OCI-LY1 (cell line): ENCODE measurements around the gene MYH15.
"Not testable (repeated sequence)": the region's sequence is repeated elsewhere in the genome, so short reads cannot be mapped to it uniquely, and the experiment has no call there.

ENCODE experiments used
- H2AFZ ChIP-seq: fragments of 200-600 bp; sonication (generic), shearing (Covaris generic); 2 replicates; pipeline ENCODE4 v1.6.0; 2014; ENCODE audit warnings: antibody characterized with exemption, mild to moderate bottlenecking, low read length
- H3F3A ChIP-seq: fragments of 200-600 bp; sonication (generic), shearing (Covaris generic); 2 replicates; pipeline ENCODE4 v1.6.0; 2014; ENCODE audit warnings: mild to moderate bottlenecking, antibody characterized with exemption, low read length, moderate library complexity; ENCODE audit not compliant: insufficient read depth
- H3K27ac ChIP-seq: fragments of 200-600 bp; sonication (generic); 2 replicates; pipeline ENCODE4 v1.5.1; 2014; ENCODE audit warnings: low read length, mixed run types, mild to moderate bottlenecking, low read depth; ENCODE audit not compliant: poor library complexity, severe bottlenecking
- H3K27me3 ChIP-seq: fragments of 200-600 bp; sonication (generic); 2 replicates; pipeline ENCODE4 v1.6.0; 2014; ENCODE audit warnings: antibody characterized with exemption, mild to moderate bottlenecking, low read length, moderate library complexity; ENCODE audit not compliant: insufficient read depth
- H3K36me3 ChIP-seq: fragments of 200-600 bp; sonication (generic); 2 replicates; pipeline ENCODE4 v1.6.1; 2014; ENCODE audit warnings: mild to moderate bottlenecking, antibody characterized with exemption, low read length, moderate library complexity, mixed read lengths; ENCODE audit not compliant: insufficient read depth
- H3K4me1 ChIP-seq: fragments of 200-600 bp; sonication (generic); 2 replicates; pipeline ENCODE4 v1.5.1; 2014; ENCODE audit warnings: mild to moderate bottlenecking, low read length, moderate library complexity; ENCODE audit not compliant: insufficient read depth, severe bottlenecking
- H3K4me2 ChIP-seq: fragments of 200-600 bp; sonication (generic), shearing (Covaris generic); 2 replicates; pipeline ENCODE4 v1.6.1; 2014; ENCODE audit warnings: low read length
- H3K4me3 ChIP-seq: fragments of 200-600 bp; sonication (generic); 2 replicates; pipeline ENCODE4 v1.5.1; 2014; ENCODE audit warnings: low read length, low read depth, mild to moderate bottlenecking, mixed read lengths; ENCODE audit not compliant: poor library complexity, severe bottlenecking
- H3K79me2 ChIP-seq: fragments of 200-600 bp; shearing (Covaris generic); 2 replicates; pipeline ENCODE4 v1.6.1; 2016; ENCODE audit warnings: mixed run types, low read length, mixed read lengths; ENCODE audit not compliant: insufficient read depth
- H3K9ac ChIP-seq: fragments of 200-600 bp; sonication (generic), shearing (Covaris generic); 2 replicates; pipeline ENCODE4 v1.6.1; 2014; ENCODE audit warnings: mild to moderate bottlenecking, low read length, mixed read lengths
- H3K9me2 ChIP-seq: fragments of 200-600 bp; sonication (generic), shearing (Covaris generic); 2 replicates; pipeline ENCODE4 v1.6.1; 2014; ENCODE audit warnings: low read depth, mild to moderate bottlenecking, low read length, mixed read lengths
- H3K9me3 ChIP-seq: fragments of 200-600 bp; shearing (Covaris generic); 2 replicates; pipeline ENCODE4 v1.6.1; 2014; ENCODE audit warnings: low read length, mixed read lengths
- H4K20me1 ChIP-seq: fragments of 200-600 bp; sonication (generic), shearing (Covaris generic); 2 replicates; pipeline ENCODE4 v1.6.0; 2016; ENCODE audit warnings: mild to moderate bottlenecking, low read length; ENCODE audit not compliant: insufficient read depth
- EZH2 ChIP-seq: fragments of 200-600 bp; sonication (generic), shearing (Covaris generic); IDR thresholded peaks from 2 replicates; pipeline ENCODE4 v1.8.0; 2017; ENCODE audit warnings: borderline replicate concordance, mixed run types, mild to moderate bottlenecking, antibody characterized with exemption, low read length, moderate library complexity, mixed read lengths
- TF ChIP-seq, protein P1 (sequence below): fragments of 200-600 bp; sonication (generic), shearing (Covaris generic); IDR thresholded peaks from 2 replicates; pipeline ENCODE4 v1.5.1; 2017; ENCODE audit warnings: mild to moderate bottlenecking, antibody characterized with exemption, low read length, moderate library complexity, mixed read lengths

Gene MYH15

DNA sequence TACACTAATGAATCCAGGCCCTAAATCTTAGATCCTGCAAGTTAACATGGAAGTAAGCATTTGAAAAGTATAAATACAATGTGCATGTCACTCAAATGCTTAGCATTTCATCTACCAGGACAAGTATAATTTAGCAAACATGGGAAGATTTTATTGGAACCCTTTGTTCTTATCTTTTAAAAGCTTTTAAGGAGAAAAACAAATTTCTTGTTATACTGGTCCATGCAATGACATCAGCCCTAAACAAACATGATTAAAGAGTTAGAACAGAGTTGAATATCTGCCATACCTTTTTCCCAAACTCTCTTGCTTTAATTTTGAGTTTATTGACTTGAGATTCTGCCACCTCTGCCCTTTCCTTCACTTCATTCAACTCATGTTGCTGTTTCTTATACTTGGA lies 127.1 kb downstream of the MYH15 start:
- H3K4me2 ChIP-seq, result no peak overlapping the region
- no peaks in the 10 kb centered on the region for H3K36me3 ChIP-seq
- no peaks in the 10 kb centered on the region for H3K9me3 ChIP-seq
- H3K4me3 ChIP-seq, result no peak overlapping the region
- no peak overlapping the region for H3K9ac ChIP-seq
- H3F3A ChIP-seq, result no peaks in the 10 kb centered on the region
- no peaks in the 10 kb centered on the region for H3K79me2 ChIP-seq
- no peak overlapping the region for H2AFZ ChIP-seq
- TF ChIP-seq, protein P1, sequence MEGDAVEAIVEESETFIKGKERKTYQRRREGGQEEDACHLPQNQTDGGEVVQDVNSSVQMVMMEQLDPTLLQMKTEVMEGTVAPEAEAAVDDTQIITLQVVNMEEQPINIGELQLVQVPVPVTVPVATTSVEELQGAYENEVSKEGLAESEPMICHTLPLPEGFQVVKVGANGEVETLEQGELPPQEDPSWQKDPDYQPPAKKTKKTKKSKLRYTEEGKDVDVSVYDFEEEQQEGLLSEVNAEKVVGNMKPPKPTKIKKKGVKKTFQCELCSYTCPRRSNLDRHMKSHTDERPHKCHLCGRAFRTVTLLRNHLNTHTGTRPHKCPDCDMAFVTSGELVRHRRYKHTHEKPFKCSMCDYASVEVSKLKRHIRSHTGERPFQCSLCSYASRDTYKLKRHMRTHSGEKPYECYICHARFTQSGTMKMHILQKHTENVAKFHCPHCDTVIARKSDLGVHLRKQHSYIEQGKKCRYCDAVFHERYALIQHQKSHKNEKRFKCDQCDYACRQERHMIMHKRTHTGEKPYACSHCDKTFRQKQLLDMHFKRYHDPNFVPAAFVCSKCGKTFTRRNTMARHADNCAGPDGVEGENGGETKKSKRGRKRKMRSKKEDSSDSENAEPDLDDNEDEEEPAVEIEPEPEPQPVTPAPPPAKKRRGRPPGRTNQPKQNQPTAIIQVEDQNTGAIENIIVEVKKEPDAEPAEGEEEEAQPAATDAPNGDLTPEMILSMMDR, result no peak
- TF ChIP-seq EZH2, result no peak
- no peak overlapping the region for H3K27ac ChIP-seq
- no peaks in the 10 kb centered on the region for H3K4me1 ChIP-seq
- no peaks in the 10 kb centered on the region for H3K9me2 ChIP-seq
- H4K20me1 ChIP-seq, result no peaks in the 10 kb centered on the region
- no peaks in the 10 kb centered on the region for H3K27me3 ChIP-seq

DNA sequence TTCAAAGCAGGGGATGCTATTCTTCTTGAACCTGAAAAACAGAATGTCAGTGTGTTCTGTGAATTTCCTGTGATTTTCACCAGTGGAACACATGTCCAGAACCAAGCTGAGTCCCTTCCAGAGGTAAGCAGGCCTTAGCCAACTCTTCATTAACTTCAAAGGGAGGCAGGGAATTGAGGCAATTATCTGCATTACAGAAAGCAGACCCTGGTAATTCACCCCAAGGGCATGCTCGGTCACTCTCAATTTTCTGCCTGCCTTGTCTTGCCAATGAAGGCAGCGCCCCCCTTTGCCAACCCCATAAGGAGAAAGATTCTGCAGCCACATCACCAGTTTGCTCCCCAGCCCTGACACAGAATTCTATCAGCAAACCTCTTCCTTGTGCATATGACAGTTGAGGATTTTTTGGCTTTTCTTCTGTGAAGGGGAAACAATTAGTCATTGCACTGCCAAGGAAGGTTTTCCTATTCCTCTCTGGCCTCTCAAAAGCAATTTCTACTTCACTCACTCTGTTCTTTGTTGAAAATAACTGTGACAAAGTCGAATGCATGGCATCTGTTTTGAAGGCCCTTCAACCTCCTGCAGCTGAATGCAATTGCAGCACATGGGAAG lies 128.8 kb downstream of the MYH15 start:
- H3K36me3 ChIP-seq, result no peaks in the 10 kb centered on the region
- H3K9ac ChIP-seq, result no peak overlapping the region
- no peaks in the 10 kb centered on the region for H3F3A ChIP-seq
- no peak overlapping the region for H3K27ac ChIP-seq
- H3K4me2 ChIP-seq, result no peak overlapping the region
- no peak overlapping the region for H2AFZ ChIP-seq
- H3K9me2 ChIP-seq, result no peaks in the 10 kb centered on the region
- H3K79me2 ChIP-seq, result no peaks in the 10 kb centered on the region
- no peaks in the 10 kb centered on the region for H3K27me3 ChIP-seq
- H3K4me1 ChIP-seq, result no peaks in the 10 kb centered on the region
- H4K20me1 ChIP-seq, result no peaks in the 10 kb centered on the region
- no peaks in the 10 kb centered on the region for H3K9me3 ChIP-seq
- TF ChIP-seq, protein P1, result no peak
- no peak for TF ChIP-seq EZH2
- H3K4me3 ChIP-seq, result no peak overlapping the region

DNA sequence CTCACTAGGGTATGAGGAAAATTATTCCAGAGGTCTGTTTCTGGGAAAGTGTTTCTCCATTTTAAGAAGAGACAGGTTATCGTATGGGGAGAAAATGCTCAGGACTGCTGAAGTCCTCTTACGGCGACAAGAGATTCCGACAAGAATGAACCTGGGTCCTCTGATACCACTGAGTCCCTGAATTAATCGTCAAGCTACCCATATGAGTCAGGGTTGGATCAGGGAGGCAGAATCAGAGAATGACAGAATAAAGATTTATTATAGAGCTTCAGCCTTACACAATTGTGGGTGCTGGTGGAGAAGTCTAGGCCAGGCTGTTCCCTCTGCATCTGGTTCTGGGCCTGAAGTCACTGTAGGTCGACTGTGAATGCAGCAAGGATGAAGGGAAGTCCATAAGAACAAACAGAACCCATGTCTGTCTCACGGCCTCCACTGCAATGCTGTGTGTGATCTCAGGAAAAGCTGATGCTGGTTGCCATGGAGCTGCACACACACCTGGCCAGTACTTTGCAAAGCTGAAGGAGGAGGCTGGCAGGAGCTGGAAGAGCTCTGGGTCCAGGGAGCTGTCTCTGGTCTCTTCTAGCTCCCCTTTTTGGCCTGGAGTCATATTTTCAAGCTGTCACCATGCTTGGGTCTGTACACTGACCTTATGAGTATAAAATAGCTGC lies 130.1 kb downstream of the MYH15 start:
- TF ChIP-seq, protein P1, result no peak
- no peak for TF ChIP-seq EZH2
- Histone ChIP-seq H2AFZ (no peak overlapping the region), H3K27me3 (no peaks in the 10 kb centered on the region), H3K9ac (no peak overlapping the region), H3K9me2 (no peaks in the 10 kb centered on the region), H3K4me1 (no peaks in the 10 kb centered on the region), H3K4me3 (no peak overlapping the region), H3K9me3 (no peaks in the 10 kb centered on the region), H3K27ac (no peak overlapping the region), H3K79me2 (no peaks in the 10 kb centered on the region), H3F3A (no peaks in the 10 kb centered on the region), H4K20me1 (no peaks in the 10 kb centered on the region), H3K4me2 (no peak overlapping the region), H3K36me3 (no peaks in the 10 kb centered on the region)

DNA sequence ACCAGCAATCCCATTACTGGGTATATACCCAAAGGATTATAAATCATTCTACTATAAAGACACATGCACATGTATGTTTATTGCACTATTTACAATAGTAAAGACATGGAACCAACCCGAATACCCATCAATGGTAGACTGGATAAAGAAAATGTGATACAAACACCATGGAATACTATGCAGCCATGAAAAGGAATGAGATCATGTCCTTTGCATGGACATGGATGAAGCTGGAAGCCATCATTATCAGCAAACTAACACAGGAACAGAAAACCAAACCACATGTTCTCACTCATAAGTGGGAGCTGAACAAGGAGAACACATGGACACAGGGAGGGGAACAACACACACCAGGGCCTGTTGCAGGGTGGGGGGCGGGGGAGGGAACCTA lies 131.4 kb downstream of the MYH15 start:
- H3K9me3 ChIP-seq, H3K4me3 ChIP-seq, H3K27ac ChIP-seq, H3F3A ChIP-seq, H3K9me2 ChIP-seq, H3K79me2 ChIP-seq, H3K27me3 ChIP-seq, H3K4me1 ChIP-seq, H3K4me2 ChIP-seq, H3K9ac ChIP-seq, H3K36me3 ChIP-seq, H2AFZ ChIP-seq, H4K20me1 ChIP-seq: not testable (repeated sequence)
